ENCODE measurements around the gene OSBPL8. TPM values are rescaled to one million over a fixed set of nuclear protein-coding genes. Genes with fewer than 3 reads are reported as not detected.

The OSBPL8 gene
- total and polyA plus RNA-seq, 2 of the 8 experiments (the other 6 are each of a cell fraction or from before 2014, with no cell fraction given) = 10.9 to 81.1 TPM

DNA sequence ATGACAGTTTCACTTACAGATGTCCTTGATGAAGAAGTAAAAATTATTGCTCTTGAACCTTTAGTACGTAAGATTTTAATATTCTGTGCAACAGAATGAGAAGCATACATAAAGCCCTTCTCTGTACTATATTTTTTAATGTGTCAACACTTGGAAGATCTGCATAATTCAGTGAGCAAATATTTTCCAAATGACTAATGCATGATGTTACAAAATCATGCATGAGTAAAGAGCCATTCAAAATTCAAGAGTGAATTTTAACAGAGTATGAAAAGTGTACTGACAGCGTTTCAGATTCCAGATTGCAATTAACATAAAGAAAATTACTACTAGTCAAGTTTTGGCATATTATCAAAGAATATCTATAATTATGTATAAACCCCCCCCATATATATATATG lies 110.0 kb downstream of the OSBPL8 start (continued):
- TF ChIP-seq, protein P1, sequence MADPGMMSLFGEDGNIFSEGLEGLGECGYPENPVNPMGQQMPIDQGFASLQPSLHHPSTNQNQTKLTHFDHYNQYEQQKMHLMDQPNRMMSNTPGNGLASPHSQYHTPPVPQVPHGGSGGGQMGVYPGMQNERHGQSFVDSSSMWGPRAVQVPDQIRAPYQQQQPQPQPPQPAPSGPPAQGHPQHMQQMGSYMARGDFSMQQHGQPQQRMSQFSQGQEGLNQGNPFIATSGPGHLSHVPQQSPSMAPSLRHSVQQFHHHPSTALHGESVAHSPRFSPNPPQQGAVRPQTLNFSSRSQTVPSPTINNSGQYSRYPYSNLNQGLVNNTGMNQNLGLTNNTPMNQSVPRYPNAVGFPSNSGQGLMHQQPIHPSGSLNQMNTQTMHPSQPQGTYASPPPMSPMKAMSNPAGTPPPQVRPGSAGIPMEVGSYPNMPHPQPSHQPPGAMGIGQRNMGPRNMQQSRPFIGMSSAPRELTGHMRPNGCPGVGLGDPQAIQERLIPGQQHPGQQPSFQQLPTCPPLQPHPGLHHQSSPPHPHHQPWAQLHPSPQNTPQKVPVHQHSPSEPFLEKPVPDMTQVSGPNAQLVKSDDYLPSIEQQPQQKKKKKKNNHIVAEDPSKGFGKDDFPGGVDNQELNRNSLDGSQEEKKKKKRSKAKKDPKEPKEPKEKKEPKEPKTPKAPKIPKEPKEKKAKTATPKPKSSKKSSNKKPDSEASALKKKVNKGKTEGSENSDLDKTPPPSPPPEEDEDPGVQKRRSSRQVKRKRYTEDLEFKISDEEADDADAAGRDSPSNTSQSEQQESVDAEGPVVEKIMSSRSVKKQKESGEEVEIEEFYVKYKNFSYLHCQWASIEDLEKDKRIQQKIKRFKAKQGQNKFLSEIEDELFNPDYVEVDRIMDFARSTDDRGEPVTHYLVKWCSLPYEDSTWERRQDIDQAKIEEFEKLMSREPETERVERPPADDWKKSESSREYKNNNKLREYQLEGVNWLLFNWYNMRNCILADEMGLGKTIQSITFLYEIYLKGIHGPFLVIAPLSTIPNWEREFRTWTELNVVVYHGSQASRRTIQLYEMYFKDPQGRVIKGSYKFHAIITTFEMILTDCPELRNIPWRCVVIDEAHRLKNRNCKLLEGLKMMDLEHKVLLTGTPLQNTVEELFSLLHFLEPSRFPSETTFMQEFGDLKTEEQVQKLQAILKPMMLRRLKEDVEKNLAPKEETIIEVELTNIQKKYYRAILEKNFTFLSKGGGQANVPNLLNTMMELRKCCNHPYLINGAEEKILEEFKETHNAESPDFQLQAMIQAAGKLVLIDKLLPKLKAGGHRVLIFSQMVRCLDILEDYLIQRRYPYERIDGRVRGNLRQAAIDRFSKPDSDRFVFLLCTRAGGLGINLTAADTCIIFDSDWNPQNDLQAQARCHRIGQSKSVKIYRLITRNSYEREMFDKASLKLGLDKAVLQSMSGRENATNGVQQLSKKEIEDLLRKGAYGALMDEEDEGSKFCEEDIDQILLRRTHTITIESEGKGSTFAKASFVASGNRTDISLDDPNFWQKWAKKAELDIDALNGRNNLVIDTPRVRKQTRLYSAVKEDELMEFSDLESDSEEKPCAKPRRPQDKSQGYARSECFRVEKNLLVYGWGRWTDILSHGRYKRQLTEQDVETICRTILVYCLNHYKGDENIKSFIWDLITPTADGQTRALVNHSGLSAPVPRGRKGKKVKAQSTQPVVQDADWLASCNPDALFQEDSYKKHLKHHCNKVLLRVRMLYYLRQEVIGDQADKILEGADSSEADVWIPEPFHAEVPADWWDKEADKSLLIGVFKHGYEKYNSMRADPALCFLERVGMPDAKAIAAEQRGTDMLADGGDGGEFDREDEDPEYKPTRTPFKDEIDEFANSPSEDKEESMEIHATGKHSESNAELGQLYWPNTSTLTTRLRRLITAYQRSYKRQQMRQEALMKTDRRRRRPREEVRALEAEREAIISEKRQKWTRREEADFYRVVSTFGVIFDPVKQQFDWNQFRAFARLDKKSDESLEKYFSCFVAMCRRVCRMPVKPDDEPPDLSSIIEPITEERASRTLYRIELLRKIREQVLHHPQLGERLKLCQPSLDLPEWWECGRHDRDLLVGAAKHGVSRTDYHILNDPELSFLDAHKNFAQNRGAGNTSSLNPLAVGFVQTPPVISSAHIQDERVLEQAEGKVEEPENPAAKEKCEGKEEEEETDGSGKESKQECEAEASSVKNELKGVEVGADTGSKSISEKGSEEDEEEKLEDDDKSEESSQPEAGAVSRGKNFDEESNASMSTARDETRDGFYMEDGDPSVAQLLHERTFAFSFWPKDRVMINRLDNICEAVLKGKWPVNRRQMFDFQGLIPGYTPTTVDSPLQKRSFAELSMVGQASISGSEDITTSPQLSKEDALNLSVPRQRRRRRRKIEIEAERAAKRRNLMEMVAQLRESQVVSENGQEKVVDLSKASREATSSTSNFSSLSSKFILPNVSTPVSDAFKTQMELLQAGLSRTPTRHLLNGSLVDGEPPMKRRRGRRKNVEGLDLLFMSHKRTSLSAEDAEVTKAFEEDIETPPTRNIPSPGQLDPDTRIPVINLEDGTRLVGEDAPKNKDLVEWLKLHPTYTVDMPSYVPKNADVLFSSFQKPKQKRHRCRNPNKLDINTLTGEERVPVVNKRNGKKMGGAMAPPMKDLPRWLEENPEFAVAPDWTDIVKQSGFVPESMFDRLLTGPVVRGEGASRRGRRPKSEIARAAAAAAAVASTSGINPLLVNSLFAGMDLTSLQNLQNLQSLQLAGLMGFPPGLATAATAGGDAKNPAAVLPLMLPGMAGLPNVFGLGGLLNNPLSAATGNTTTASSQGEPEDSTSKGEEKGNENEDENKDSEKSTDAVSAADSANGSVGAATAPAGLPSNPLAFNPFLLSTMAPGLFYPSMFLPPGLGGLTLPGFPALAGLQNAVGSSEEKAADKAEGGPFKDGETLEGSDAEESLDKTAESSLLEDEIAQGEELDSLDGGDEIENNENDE (IDR thresholded peaks at IDR 0.05; ENCODE audit: insufficient replicate concordance, low read length) = no peak
- TF ChIP-seq RBBP5 (IDR thresholded peaks at IDR 0.05; ENCODE audit: borderline replicate concordance, low read depth, low read length) = no peak
- TF ChIP-seq SRF (IDR thresholded peaks at IDR 0.05; ENCODE audit: low read depth, low read length) = no peak
- TF ChIP-seq, protein P2, sequence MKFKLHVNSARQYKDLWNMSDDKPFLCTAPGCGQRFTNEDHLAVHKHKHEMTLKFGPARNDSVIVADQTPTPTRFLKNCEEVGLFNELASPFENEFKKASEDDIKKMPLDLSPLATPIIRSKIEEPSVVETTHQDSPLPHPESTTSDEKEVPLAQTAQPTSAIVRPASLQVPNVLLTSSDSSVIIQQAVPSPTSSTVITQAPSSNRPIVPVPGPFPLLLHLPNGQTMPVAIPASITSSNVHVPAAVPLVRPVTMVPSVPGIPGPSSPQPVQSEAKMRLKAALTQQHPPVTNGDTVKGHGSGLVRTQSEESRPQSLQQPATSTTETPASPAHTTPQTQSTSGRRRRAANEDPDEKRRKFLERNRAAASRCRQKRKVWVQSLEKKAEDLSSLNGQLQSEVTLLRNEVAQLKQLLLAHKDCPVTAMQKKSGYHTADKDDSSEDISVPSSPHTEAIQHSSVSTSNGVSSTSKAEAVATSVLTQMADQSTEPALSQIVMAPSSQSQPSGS (IDR thresholded peaks at IDR 0.05; ENCODE audit: low read length) = no peak
- no peak for TF ChIP-seq KDM1A (IDR thresholded peaks at IDR 0.05; ENCODE audit: borderline replicate concordance, low read length)
- no peak for TF ChIP-seq KDM4A (IDR thresholded peaks at IDR 0.05; ENCODE audit: low read depth, low read length, severe bottlenecking)
- TF ChIP-seq KDM5A (IDR thresholded peaks at IDR 0.05; ENCODE audit: low read length) = no peak
- TF ChIP-seq SIN3A (conservative IDR thresholded peaks at IDR 0.05 in 1 of 2, IDR thresholded peaks at IDR 0.05 in 1 of 2; ENCODE audit: low read depth in 1 of 2, low read length in 2 of 2) = no peak

All from H1 (cell line).